Ovary (tissue), 9 donors: Measurements from ENCODE around the gene BAIAP3. TPM values are rescaled to one million over a fixed set of nuclear protein-coding genes. Genes with fewer than 3 reads are reported as not detected.

Experiments used
- DNase-seq, 5 donors: peaks; one replicate each; pipeline ENCODE4 v3.0.0-alpha.2; 2019 to 2020
- H3K27ac ChIP-seq, 2 donors: fragments of 200-600 bp; one replicate each; pipeline versions ENCODE4 v1.5.1 to v1.8.0; 2019 to 2022
- H3K27me3 ChIP-seq: fragments of 200-600 bp; one replicate; pipeline ENCODE4 v1.8.0; 2022
- H3K36me3 ChIP-seq: fragments of 200-600 bp; sonication (generic); one replicate; pipeline ENCODE4 v1.5.1; 2019
- H3K4me1 ChIP-seq: one replicate; pipeline ENCODE4 v1.8.1; 2013; ENCODE audit warnings: mild to moderate bottlenecking, moderate library complexity; ENCODE audit not compliant: insufficient read depth
- H3K4me3 ChIP-seq: fragments of 200-600 bp; sonication (generic); one replicate; pipeline ENCODE4 v1.5.1; 2017
- H3K9me3 ChIP-seq, 2 donors: fragments of 200-600 bp in 1 of 2; sonication (generic) in 1 of 2; one replicate each; pipeline versions ENCODE4 v1.5.1 to v1.8.1; 2013 to 2019; ENCODE audit warnings: mild to moderate bottlenecking in 1 of 2, moderate library complexity in 1 of 2
- EP300 ChIP-seq: sonication (generic); formaldehyde crosslinking; IDR thresholded peaks from one replicate; pipeline ENCODE4 v1.6.1; 2017; ENCODE audit warnings: antibody characterized with exemption
- POLR2A ChIP-seq: fragments of 450-650 bp; IDR thresholded peaks from one replicate; pipeline ENCODE4 v1.6.1; 2017; ENCODE audit warnings: antibody characterized with exemption, mild to moderate bottlenecking, moderate library complexity
- WGBS, 3 donors: extraction: QIAGEN DNeasy Blood & Tissue Kit in 1 of 3; methylation state at CpG; one replicate each; pipeline versions ENCODE4 v1.1.5 to v1.1.7; 2013 to 2017; 5-methylcytosine and 5-hydroxymethylcytosine counted together
- intact Hi-C, 4 donors: fragments of 100-400 bp; cut with DNase I; formaldehyde crosslinking; loops; one replicate each; pipeline versions ENCODE4 v1.11.0 to v1.15.1; 2022 to 2023
- polyA plus RNA-seq, 2 donors: library from polyadenylated mRNA; stranded (reverse); fragments of 200-250 nt in 1 of 2; fragments of 350-450 nt in 1 of 2; fragmentation: Illumina TruSeq in 1 of 2; extraction: RNeasy Lipid Tissue Mini Kit (QIAGEN cat#74804) in 1 of 2; gene quantifications; one replicate each; pipeline ENCODE4 v1.2.3, GENCODE V29; 2013 to 2014
- total RNA-seq, 7 donors: library from RNA; depleted of rRNA in 2 of 7; stranded (reverse); fragments of >200 nt in 2 of 7; fragmentation: NEBNext Ultra II Directional in 3 of 7; extraction: Animal tissue kit (Norgen Biotek cat#: 25700) in 3 of 7; gene quantifications; one replicate each; pipeline versions ENCODE4 v1.1.0 to v1.2.4, GENCODE V29; 2016 to 2023
- TF ChIP-seq, protein P1 (sequence below), 3 donors: fragments of 450-650 bp in 2 of 3; fragments of 200-600 bp in 1 of 3; IDR thresholded peaks; one replicate each; pipeline versions ENCODE4 v1.5.1 to v1.8.0; 2016 to 2022; ENCODE audit warnings: antibody characterized with exemption in 3 of 3, mild to moderate bottlenecking in 1 of 3
- donor health status: DM: no; HTN: no; CAD: no; lungs with moderate emphysema.
- donor health status: DM: no; HTN: no; CAD: no.
- donor health status: Bipolar disorder and iron deficiency.
- donor health status: DM: yes; HTN: yes; CAD: no.
- donor health status: DM: no; HTN: no; CAD: no.
- donor health status: DM: yes; HTN: yes; CAD: no.

BAIAP3 gene
- total and polyA plus RNA-seq, 9 donors = 0.25 to 26.1 (median 1.2) TPM

DNA sequence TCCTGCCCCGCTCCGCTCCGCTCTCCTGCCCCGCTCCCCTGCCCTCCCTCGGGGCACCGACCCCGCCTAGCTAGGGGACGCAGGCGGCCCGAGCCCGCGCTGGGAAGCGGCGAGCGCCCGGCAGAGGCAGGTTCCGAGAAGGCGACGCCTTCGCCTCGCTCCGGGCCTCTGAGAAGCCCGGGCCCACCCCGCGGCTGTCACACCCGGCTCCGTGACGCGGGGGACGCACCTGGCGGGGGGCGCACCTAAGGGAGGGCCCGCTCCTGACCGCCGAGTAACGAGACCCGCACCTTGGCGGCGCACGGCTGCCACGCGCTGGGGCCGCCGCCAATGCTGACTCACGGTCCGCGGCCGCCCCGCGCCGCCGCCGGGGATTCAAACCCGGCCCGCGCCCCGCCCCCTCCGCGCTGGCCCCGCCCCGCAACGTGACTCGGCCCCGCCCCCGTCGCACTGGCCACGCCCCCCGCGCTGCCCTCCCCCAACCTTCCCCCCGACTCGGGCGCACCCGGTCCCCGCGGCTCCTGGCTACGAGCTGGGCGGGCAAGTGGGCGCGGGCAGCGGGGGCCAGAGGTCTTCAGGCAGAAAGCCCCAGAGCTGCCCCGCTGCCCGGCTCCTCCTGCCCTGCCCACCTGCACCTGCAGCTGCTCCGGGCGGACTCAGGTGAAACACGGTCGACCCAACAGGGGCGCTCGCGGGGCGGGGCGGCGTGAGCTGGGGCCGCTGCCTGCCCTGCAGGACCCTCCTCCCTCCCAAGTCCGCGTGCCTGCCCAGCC is 46.0 kb downstream of the BAIAP3 start:
- TF ChIP-seq EP300 (no peak), POLR2A (no peak)
- TF ChIP-seq, protein P1, sequence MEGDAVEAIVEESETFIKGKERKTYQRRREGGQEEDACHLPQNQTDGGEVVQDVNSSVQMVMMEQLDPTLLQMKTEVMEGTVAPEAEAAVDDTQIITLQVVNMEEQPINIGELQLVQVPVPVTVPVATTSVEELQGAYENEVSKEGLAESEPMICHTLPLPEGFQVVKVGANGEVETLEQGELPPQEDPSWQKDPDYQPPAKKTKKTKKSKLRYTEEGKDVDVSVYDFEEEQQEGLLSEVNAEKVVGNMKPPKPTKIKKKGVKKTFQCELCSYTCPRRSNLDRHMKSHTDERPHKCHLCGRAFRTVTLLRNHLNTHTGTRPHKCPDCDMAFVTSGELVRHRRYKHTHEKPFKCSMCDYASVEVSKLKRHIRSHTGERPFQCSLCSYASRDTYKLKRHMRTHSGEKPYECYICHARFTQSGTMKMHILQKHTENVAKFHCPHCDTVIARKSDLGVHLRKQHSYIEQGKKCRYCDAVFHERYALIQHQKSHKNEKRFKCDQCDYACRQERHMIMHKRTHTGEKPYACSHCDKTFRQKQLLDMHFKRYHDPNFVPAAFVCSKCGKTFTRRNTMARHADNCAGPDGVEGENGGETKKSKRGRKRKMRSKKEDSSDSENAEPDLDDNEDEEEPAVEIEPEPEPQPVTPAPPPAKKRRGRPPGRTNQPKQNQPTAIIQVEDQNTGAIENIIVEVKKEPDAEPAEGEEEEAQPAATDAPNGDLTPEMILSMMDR (IDR thresholded peaks at IDR 0.05) = no peak
- H3K27ac ChIP-seq = peak overlapping the region; percentile 30 to 68
- no peaks in the 10 kb centered on the region for H3K9me3 ChIP-seq
- intact Hi-C loops = no loop called here
- H3K4me1 ChIP-seq = peaks cover 5% of the 10 kb centered on the region
- peak; percentile 55 to 80 (median 75) for DNase-seq
- H3K27me3 ChIP-seq = no peaks in the 10 kb centered on the region
- no peaks in the 10 kb centered on the region for H3K36me3 ChIP-seq
- H3K4me3 ChIP-seq = peak overlapping the region; percentile 37
- 6 to 22% (median 13%) methylated on average over 27 to 95 of the region's 95 CpGs for WGBS, 3 donors

DNA sequence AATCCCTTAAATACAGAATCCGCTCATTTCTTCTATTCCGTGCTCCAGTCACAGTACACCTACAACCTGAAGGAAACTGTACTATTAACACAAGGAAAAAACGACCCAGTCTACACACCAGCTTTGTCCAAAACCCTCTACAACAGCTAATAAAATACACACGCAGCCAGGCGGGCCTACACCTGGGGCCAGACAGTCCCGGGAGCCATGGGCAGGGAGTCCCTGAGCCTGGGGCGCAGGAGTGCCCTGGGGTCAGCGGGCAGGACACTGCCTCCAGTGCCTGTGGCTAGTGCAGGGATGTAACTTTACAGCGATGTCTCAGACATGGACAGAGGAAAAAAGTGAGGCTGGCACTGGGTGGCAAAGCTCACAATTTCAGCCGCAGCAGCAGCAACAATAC is 46.8 kb downstream of the BAIAP3 start:
- intact Hi-C loops = no loop called here
- H3K27ac ChIP-seq = no peak overlapping the region
- H3K36me3 ChIP-seq = no peaks in the 10 kb centered on the region
- peaks cover 5% of the 10 kb centered on the region for H3K4me1 ChIP-seq
- H3K4me3 ChIP-seq = no peak overlapping the region
- H3K27me3 ChIP-seq = no peaks in the 10 kb centered on the region
- no peaks in the 10 kb centered on the region for H3K9me3 ChIP-seq
- DNase-seq = no peak
- WGBS, 3 donors = 83 to 86% (median 84%) methylated on average over 10 of the region's 10 CpGs
- no peak for TF ChIP-seq EP300
- no peak for TF ChIP-seq POLR2A
- TF ChIP-seq, protein P1 (IDR thresholded peaks at IDR 0.05) = no peak

DNA sequence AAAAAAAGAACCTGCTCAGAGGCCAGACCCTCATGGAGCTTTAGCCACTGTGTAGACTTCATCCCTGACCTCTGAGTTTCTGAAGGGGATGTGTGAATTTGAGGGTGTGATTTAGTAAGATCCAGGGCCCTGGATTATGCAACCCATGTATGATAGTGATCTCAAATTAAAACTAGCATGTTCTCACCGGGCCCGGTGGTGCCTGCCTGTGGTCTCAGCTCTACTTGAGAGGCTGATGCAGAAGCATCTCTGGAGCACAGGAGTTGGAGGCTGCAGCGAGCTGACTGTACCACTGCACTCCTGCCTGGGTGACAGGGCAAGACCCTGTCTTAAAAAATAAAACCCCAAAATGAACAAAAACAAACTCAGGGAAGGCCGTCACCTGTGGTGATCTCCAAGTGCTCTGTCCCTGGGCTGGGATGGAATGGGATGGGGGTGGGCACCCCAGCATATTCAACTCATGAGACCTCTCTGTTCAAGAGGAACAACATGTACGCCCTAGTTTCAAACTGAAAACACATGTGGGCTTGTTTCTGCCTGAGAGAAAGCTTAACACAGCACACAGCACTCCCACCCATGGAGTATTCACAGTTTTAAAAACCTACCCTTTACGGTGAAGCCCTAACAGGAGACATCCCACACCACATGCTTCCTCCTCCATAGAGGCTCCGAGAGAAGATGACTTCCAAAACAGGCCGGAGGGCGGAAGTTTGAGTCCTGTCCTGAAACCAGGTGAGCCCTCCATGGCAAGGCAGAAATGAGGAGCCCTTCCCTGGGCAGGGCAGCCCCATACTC is 48.4 kb downstream of the BAIAP3 start:
- no peak overlapping the region for H3K4me3 ChIP-seq
- no peaks in the 10 kb centered on the region for H3K9me3 ChIP-seq
- H3K27ac ChIP-seq = no peak overlapping the region
- WGBS, 3 donors = 84 to 91% (median 90%) methylated on average over 9 of the region's 9 CpGs
- H3K27me3 ChIP-seq = no peaks in the 10 kb centered on the region
- H3K4me1 ChIP-seq = peaks cover 5% of the 10 kb centered on the region
- intact Hi-C loops = no loop called here
- no peaks in the 10 kb centered on the region for H3K36me3 ChIP-seq
- DNase-seq = no peak
- TF ChIP-seq POLR2A = no peak
- TF ChIP-seq, protein P1 (IDR thresholded peaks at IDR 0.05) = no peak
- no peak for TF ChIP-seq EP300

DNA sequence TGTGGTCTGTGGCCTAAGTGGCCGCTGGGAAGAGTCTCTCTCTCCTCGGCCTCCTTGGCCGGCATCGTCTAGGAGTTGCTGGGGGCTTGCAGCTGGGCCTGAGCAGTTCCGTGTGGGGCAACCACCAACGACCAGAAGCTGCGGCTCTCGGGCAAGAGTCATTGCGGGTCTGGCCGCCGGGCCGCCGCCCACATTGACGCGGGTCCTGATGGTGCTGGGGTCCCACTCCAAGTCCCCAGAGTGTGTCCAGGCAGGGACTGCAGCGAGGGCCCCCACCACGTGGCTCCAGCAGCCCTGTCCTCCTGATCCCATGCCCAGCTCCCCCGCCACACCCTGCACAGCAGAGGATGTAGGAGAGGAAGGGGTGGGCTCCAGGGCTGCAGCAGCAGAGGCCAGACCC is 50.1 kb downstream of the BAIAP3 start:
- Histone ChIP-seq H3K27me3 (no peaks in the 10 kb centered on the region), H3K27ac (no peak overlapping the region), H3K36me3 (no peaks in the 10 kb centered on the region), H3K4me3 (no peak overlapping the region), H3K9me3 (no peaks in the 10 kb centered on the region), H3K4me1 (peaks cover 5% of the 10 kb centered on the region)
- intact Hi-C loops = no loop called here
- DNase-seq = no peak
- 84 to 96% (median 86%) methylated on average over 16 to 18 of the region's 18 CpGs for WGBS, 3 donors
- TF ChIP-seq EP300 (no peak), POLR2A (no peak)
- TF ChIP-seq, protein P1 (IDR thresholded peaks at IDR 0.05) = no peak
